K562 (cell line): ENCODE results near the gene ITPKA. TPM values are rescaled to one million over a fixed set of nuclear protein-coding genes. Genes with fewer than 3 reads are reported as not detected.

Experiments used
- ATAC-seq: fragments of 200-7000 bp; cut with Tn5 transposase; 3 replicates; pipeline ENCODE4 v1.9.1; 2020; ENCODE audit warnings: moderate library complexity
- BruUV-seq: library from RNA; stranded (reverse); fragments of 400-500 nt; replicated peaks from 2 replicates; lab custom pipeline; 2021; lab: Mats Ljungman, UMichigan
- CTCF ChIA-PET: fragments of 300-600 bp; formaldehyde crosslinking; extraction: SDS; loops from one replicate; lab custom pipeline; 2021; ENCODE audit warnings: low intra/inter-chr PET ratio; lab: Yijun Ruan, JAX
- POLR2A ChIA-PET: fragments of 300-600, 350-650 bp; sonication (Branson Sonifier 250); formaldehyde crosslinking; extraction: SDS; loops from one replicate; lab custom pipeline; 2021; ENCODE audit warnings: antibody characterized with exemption, inconsistent platforms; lab: Yijun Ruan, JAX
- DNase-seq, 4 experiments: peaks; one replicate each; pipeline versions ENCODE4 v3.0.0 to v3.0.0-alpha.2; 2011 to 2018; ENCODE audit warnings: low spot score in 3 of 4, mixed read lengths in 3 of 4; ENCODE audit errors: extremely low read depth in 1 of 4
- FAIRE-seq: peaks from 2 replicates; lab custom pipeline; 2011; peaks lifted over from hg19 to GRCh38; lab: Jason Lieb, UNC
- H2AFZ ChIP-seq: 2 replicates; pipeline ENCODE4 v1.6.0; 2011; ENCODE audit warnings: low read depth, low read length, control low read depth, inconsistent platforms
- H3K27ac ChIP-seq: fragments of 200-600 bp; 3 replicates; pipeline ENCODE4 v1.8.0; 2011; ENCODE audit warnings: low read depth, mild to moderate bottlenecking, control low read depth, inconsistent platforms, low read length, moderate library complexity, mixed read lengths; ENCODE audit errors: extremely low read depth
- H3K27me3 ChIP-seq, 2 experiments: fragments of 300-600 bp in 1 of 2; 2 replicates in 1 of 2; 3 replicates in 1 of 2; pipeline versions ENCODE4 v1.6.0 to v1.8.0; 2011; ENCODE audit warnings: inconsistent platforms in 2 of 2, low read length in 2 of 2, mild to moderate bottlenecking in 1 of 2, mixed read lengths in 1 of 2, moderate library complexity in 1 of 2; ENCODE audit not compliant: control insufficient read depth in 2 of 2, insufficient read depth in 2 of 2
- H3K36me3 ChIP-seq: fragments of 300-600 bp; 3 replicates; pipeline ENCODE4 v1.8.0; 2011; ENCODE audit warnings: mild to moderate bottlenecking, low read length, inconsistent platforms; ENCODE audit not compliant: control insufficient read depth, insufficient read depth
- H3K4me1 ChIP-seq, 2 experiments: fragments of 200-600 bp in 1 of 2; replicated peaks in 1 of 2; 2 replicates in 1 of 2; 3 replicates in 1 of 2; pipeline versions ENCODE4 v1.5.1 to v1.8.0; 2011; ENCODE audit warnings: inconsistent platforms in 2 of 2, low read length in 2 of 2, mild to moderate bottlenecking in 1 of 2, mixed read lengths in 1 of 2, moderate library complexity in 1 of 2; ENCODE audit not compliant: control insufficient read depth in 2 of 2, insufficient read depth in 2 of 2
- H3K4me2 ChIP-seq: 2 replicates; pipeline ENCODE4 v1.6.1; 2011; ENCODE audit warnings: low read length, control low read depth, inconsistent platforms, mixed read lengths; ENCODE audit not compliant: insufficient read depth
- H3K4me3 ChIP-seq: fragments of 200-600 bp; sonication (generic), shearing (Covaris generic); 2 replicates; pipeline ENCODE4 v1.5.1; 2016; ENCODE audit warnings: control low read depth, inconsistent platforms
- H3K79me2 ChIP-seq: fragments of 200-600 bp; 3 replicates; pipeline ENCODE4 v1.8.0; 2011; ENCODE audit warnings: low read length, inconsistent platforms; ENCODE audit not compliant: control insufficient read depth, insufficient read depth
- H3K9ac ChIP-seq, 2 experiments: 2 replicates each; pipeline versions ENCODE4 v1.6.0 to v1.6.1; 2011; ENCODE audit warnings: low read depth in 2 of 2, low read length in 2 of 2, control low read depth in 1 of 2, inconsistent platforms in 1 of 2, mild to moderate bottlenecking in 1 of 2, mixed read lengths in 1 of 2; ENCODE audit not compliant: insufficient read depth in 1 of 2
- H3K9me1 ChIP-seq: one replicate; pipeline ENCODE4 v1.6.0; 2011; ENCODE audit warnings: inconsistent platforms, mild to moderate bottlenecking, low read length, moderate library complexity; ENCODE audit not compliant: control insufficient read depth, insufficient read depth
- H3K9me3 ChIP-seq: replicated peaks from 2 replicates; pipeline ENCODE4 v1.5.1; 2011; ENCODE audit warnings: low read depth, low read length, inconsistent platforms; ENCODE audit not compliant: control insufficient read depth, insufficient read depth
- H4K20me1 ChIP-seq: replicated peaks from 2 replicates; pipeline ENCODE4 v1.6.1; 2011; ENCODE audit warnings: low read length, inconsistent platforms, mixed read lengths; ENCODE audit not compliant: control insufficient read depth, insufficient read depth
- ARID1B ChIP-seq: fragments of 450-650 bp; IDR thresholded peaks from 2 replicates; pipeline ENCODE4 v1.6.1; 2016; ENCODE audit warnings: antibody characterized with exemption, mild to moderate bottlenecking, inconsistent platforms
- CBX8 ChIP-seq: fragments of 200-600 bp; sonication (generic); IDR thresholded peaks from 2 replicates; pipeline ENCODE4 v1.6.1; 2012; ENCODE audit warnings: borderline replicate concordance, mixed run types, low read depth, mild to moderate bottlenecking, moderate library complexity, mixed read lengths, low read length, control low read depth, inconsistent platforms; ENCODE audit not compliant: poor library complexity, severe bottlenecking; ENCODE audit errors: extremely low read depth
- DDX20 ChIP-seq: fragments of 450-650 bp; IDR thresholded peaks from 2 replicates; pipeline ENCODE4 v1.6.1; 2016; ENCODE audit warnings: missing genetic modification characterization, low read depth, mild to moderate bottlenecking, missing compliant biosample characterization, moderate library complexity
- HDAC2 ChIP-seq: fragments of 450-650 bp; IDR thresholded peaks from 2 replicates; pipeline ENCODE4 v1.6.1; 2016; ENCODE audit warnings: mild to moderate bottlenecking
- MEF2D ChIP-seq: conservative IDR thresholded peaks from 2 replicates; pipeline ENCODE4 v1.6.1; 2016; ENCODE audit warnings: low read depth, missing genetic modification characterization, missing compliant biosample characterization
- NR2C1 ChIP-seq, 2 experiments: fragments of 450-650 bp; IDR thresholded peaks; 2 replicates each; pipeline ENCODE4 v1.6.1; 2017; ENCODE audit warnings: mild to moderate bottlenecking in 2 of 2, antibody characterized with exemption in 1 of 2, inconsistent platforms in 1 of 2, missing compliant biosample characterization in 1 of 2, missing genetic modification characterization in 1 of 2
- RBM25 ChIP-seq: fragments of 200-400 bp; formaldehyde crosslinking; IDR thresholded peaks from 2 replicates; pipeline ENCODE4 v1.6.1; 2018; ENCODE audit warnings: low read length, low read depth, moderate library complexity; ENCODE audit not compliant: severe bottlenecking
- SMARCB1 ChIP-seq: IDR thresholded peaks from 2 replicates; pipeline ENCODE4 v1.6.1; 2011; ENCODE audit warnings: improper control_type of control experiment, low read depth; ENCODE audit not compliant: insufficient read length
- TAL1 ChIP-seq: fragments of 450-650 bp; IDR thresholded peaks from 2 replicates; pipeline ENCODE4 v1.6.1; 2016; ENCODE audit warnings: mild to moderate bottlenecking
- TRIM24 ChIP-seq, 2 experiments: fragments of 450-650 bp; IDR thresholded peaks; 2 replicates each; pipeline ENCODE4 v1.6.1; 2016
- ZNF133 ChIP-seq: fragments of 250-450 bp; sonication (Bioruptor Pico); IDR thresholded peaks from 2 replicates; pipeline ENCODE4 v1.4.0; 2020; ENCODE audit warnings: mild to moderate bottlenecking
- ZNF282 ChIP-seq: sonication (generic); formaldehyde crosslinking; IDR thresholded peaks from 2 replicates; pipeline ENCODE4 v1.8.1; 2023; ENCODE audit warnings: missing genetic modification reagents
- WGBS: fragments of 100-300 bp; shearing (Covaris generic); methylation state at CpG from one replicate; pipeline ENCODE4 v1.1.6; 2016; ENCODE audit warnings: low coverage, mixed read lengths; ENCODE audit not compliant: insufficient coverage; ENCODE audit errors: missing lambda C conversion rate; 5-methylcytosine and 5-hydroxymethylcytosine counted together
- in situ Hi-C: fragments of 300-500 bp; cut with MboI; formaldehyde crosslinking; loops from 4 replicates; pipeline ENCODE4 v1.15.0; 2018; ENCODE audit warnings: inconsistent platforms, mixed read lengths
- intact Hi-C: fragments of 100-400 bp; cut with micrococcal nuclease; formaldehyde crosslinking; loops from 2 replicates; pipeline ENCODE4 v1.14.2; 2022
- polyA plus RNA-seq, 8 experiments: library from polyadenylated mRNA; depleted of rRNA in 4 of 8; stranded (reverse) in 5 of 8; unstranded in 3 of 8; fragments of >200 nt; fragmentation: Nextera tagmentation in 2 of 8; fragmentation: Illumina TruSeq in 1 of 8; extraction: Ambion mirVana in 2 of 8; extraction: Trizol in 1 of 8; gene quantifications; 2 replicates each; pipeline versions ENCODE4 v1.2.1 to v1.2.3, GENCODE V29; 2011 to 2014; ENCODE audit warnings: inconsistent platforms in 1 of 8, missing spikeins in 1 of 8
- total RNA-seq, 7 experiments: library from RNA; depleted of rRNA in 6 of 7; stranded (reverse); fragments of >200 nt in 6 of 7; fragmentation: Illumina TruSeq in 2 of 7; extraction: Trizol in 2 of 7; gene quantifications; 2 replicates each; pipeline versions ENCODE4 v1.2.1 to v1.2.3, GENCODE V29; 2011 to 2021; ENCODE audit warnings: low replicate concordance in 1 of 7
- TF ChIP-seq, protein P1 (sequence below): fragments of 450-650 bp; IDR thresholded peaks from 2 replicates; pipeline ENCODE4 v1.7.1; 2018; ENCODE audit warnings: mild to moderate bottlenecking, low read depth; ENCODE audit not compliant: partially characterized antibody
- TF ChIP-seq, protein P2 (sequence below): fragments of 250-450 bp; sonication (Bioruptor Pico); IDR thresholded peaks from 2 replicates; pipeline ENCODE4 v1.8.0; 2022; ENCODE audit warnings: moderate library complexity, mild to moderate bottlenecking, inconsistent platforms
- TF ChIP-seq, protein P3 (sequence below): sonication (generic); formaldehyde crosslinking; IDR thresholded peaks from 2 replicates; pipeline ENCODE4 v1.8.0; 2022; ENCODE audit warnings: mild to moderate bottlenecking, missing genetic modification reagents

The ITPKA gene
- total and polyA plus RNA-seq, 9 of the 15 experiments (the other 6 are each of a cell fraction or from before 2014, with no cell fraction given): 0.14 to 68.4 (median 11.5) TPM

- TF ChIP-seq RBM25 (peak; percentile 21), ARID1B (peak; percentile 55; the same call in 1 of the 2 replicates), HDAC2 (no peak), TAL1 (peak; percentile 36; the same call in 1 of the 2 replicates), TRIM24 (IDR thresholded peaks at IDR 0.05) (no peak), MEF2D (tag) (no peak), ZNF282 (CRISPR knock-in tag) (no peak)
- TF ChIP-seq, protein P1, sequence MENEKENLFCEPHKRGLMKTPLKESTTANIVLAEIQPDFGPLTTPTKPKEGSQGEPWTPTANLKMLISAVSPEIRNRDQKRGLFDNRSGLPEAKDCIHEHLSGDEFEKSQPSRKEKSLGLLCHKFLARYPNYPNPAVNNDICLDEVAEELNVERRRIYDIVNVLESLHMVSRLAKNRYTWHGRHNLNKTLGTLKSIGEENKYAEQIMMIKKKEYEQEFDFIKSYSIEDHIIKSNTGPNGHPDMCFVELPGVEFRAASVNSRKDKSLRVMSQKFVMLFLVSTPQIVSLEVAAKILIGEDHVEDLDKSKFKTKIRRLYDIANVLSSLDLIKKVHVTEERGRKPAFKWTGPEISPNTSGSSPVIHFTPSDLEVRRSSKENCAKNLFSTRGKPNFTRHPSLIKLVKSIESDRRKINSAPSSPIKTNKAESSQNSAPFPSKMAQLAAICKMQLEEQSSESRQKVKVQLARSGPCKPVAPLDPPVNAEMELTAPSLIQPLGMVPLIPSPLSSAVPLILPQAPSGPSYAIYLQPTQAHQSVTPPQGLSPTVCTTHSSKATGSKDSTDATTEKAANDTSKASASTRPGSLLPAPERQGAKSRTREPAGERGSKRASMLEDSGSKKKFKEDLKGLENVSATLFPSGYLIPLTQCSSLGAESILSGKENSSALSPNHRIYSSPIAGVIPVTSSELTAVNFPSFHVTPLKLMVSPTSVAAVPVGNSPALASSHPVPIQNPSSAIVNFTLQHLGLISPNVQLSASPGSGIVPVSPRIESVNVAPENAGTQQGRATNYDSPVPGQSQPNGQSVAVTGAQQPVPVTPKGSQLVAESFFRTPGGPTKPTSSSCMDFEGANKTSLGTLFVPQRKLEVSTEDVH: no peak
Observed at GRCh38 chr15:41535544-41535943, 41.9 kb downstream of the ITPKA start (continued).

- FAIRE-seq: no peak
- TF ChIP-seq DDX20 (tag) (no peak), SMARCB1 (no peak), NR2C1 (IDR thresholded peaks at IDR 0.05) (no peak), NR2C1 (tag; IDR thresholded peaks at IDR 0.05) (no peak), ZNF133 (CRISPR knock-in tag) (no peak), CBX8 (no peak)
- TF ChIP-seq, protein P2, sequence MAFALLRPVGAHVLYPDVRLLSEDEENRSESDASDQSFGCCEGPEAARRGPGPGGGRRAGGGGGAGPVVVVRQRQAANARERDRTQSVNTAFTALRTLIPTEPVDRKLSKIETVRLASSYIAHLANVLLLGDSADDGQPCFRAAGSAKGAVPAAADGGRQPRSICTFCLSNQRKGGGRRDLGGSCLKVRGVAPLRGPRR: no peak
- TF ChIP-seq, protein P3, sequence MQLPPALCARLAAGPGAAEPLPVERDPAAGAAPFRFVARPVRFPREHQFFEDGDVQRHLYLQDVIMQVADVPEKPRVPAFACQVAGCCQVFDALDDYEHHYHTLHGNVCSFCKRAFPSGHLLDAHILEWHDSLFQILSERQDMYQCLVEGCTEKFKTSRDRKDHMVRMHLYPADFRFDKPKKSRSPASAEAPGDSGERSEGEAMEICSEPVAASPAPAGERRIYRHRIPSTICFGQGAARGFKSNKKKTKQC (CRISPR knock-in tag): no peak
Observed at GRCh38 chr15:41536866-41537265, 43.2 kb downstream of the ITPKA start.

More at GRCh38 chr15:41536866-41537265, 43.2 kb downstream of the ITPKA start:
- H3K4me1 ChIP-seq: peaks cover 3 to 8% of the 10 kb centered on the region in 2 experiments; a peak in 4 of 5 replicates
- no peaks in the 10 kb centered on the region for H4K20me1 ChIP-seq
- BruUV-seq: no TSS peak
- H3K4me3 ChIP-seq: no peak overlapping the region
- H2AFZ ChIP-seq: no peak overlapping the region
- peaks cover 51% of the 10 kb centered on the region for H3K36me3 ChIP-seq
- H3K27me3 ChIP-seq: no peaks in the 10 kb centered on the region
- no peaks in the 10 kb centered on the region for H3K9me3 ChIP-seq
- ChIA-PET CTCF (no interaction called here), POLR2A (interaction anchor here (0.7 kb wide), 1 partner anchor 367 kb away, joined by 5 read pairs; no protein-coding TSS in a partner anchor)
- H3K9ac ChIP-seq: no peak overlapping the region; a peak in 1 of 4 replicates
- intact Hi-C loops: no loop called here
- no peak overlapping the region for H3K27ac ChIP-seq
- in situ Hi-C loops: no loop called here
- no peak for ATAC-seq
- H3K4me2 ChIP-seq: no peak overlapping the region
- H3K79me2 ChIP-seq: peaks cover 5% of the 10 kb centered on the region
- no peak for DNase-seq
- 85% methylated on average over 11 of the region's 11 CpGs for WGBS
- H3K9me1 ChIP-seq: no peaks in the 10 kb centered on the region
